Activated gamma-delta T cell treated with Interleukin-2 at 50 U/mL for 16 hours (primary cell): ENCODE measurements around the gene PSD2.

ENCODE experiments used
- DNase-seq: peaks from one replicate; pipeline ENCODE4 v3.0.0-alpha.2; 2020

PSD2 gene

GRCh38 chr5:139862313-139862712 is 66.7 kb downstream of the PSD2 start:
- DNase-seq, result no peak

- DNase-seq, result no peak
These were observed 67.2 kb downstream of the PSD2 start for GRCh38 chr5:139862803-139863202.

GRCh38 chr5:139863361-139863760 is 67.8 kb downstream of the PSD2 start:
- no peak for DNase-seq

GRCh38 chr5:139863855-139864558 is 68.4 kb downstream of the PSD2 start:
- peak; percentile 61 for DNase-seq

DNA sequence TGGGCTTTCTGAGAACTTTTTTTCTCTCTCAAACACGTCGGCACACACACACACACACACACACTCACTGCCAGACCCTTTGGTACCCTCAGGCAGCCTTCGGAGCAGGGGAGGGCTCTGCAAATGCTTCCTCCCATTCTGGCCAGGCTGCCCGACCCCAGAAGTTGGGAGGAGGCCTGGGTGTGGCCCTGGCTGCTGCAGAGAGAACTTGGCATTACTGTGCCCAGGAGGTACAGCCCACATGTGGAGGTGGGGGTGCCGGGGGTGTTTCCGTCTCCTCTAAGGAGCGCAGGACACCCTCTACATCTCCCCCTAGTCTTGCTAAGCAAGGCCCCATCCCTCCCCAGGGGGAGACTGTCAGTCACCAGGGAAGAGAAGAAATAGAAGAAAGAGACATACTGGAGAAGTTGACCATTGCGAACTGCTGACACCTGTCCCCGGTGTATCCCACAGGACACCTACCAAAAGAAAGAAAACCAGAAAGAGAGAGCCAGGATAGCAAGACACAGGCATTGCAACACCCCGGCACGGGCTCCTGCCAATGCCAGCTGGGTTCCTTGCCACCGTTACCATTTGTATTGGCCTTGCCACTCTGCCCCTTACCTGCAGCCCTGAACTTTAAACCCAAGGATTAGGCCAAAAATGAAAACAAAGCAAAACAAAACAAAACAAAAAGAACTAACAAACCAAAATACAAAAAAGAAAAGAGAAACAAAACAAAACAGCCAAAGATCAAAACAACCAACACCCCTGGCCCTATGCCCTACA is 69.3 kb downstream of the PSD2 start:
- DNase-seq, result no peak

GRCh38 chr5:139867109-139867508 is 71.5 kb downstream of the PSD2 start:
- no peak for DNase-seq

- no peak for DNase-seq
These were observed 72.0 kb downstream of the PSD2 start for GRCh38 chr5:139867581-139867980.

DNA sequence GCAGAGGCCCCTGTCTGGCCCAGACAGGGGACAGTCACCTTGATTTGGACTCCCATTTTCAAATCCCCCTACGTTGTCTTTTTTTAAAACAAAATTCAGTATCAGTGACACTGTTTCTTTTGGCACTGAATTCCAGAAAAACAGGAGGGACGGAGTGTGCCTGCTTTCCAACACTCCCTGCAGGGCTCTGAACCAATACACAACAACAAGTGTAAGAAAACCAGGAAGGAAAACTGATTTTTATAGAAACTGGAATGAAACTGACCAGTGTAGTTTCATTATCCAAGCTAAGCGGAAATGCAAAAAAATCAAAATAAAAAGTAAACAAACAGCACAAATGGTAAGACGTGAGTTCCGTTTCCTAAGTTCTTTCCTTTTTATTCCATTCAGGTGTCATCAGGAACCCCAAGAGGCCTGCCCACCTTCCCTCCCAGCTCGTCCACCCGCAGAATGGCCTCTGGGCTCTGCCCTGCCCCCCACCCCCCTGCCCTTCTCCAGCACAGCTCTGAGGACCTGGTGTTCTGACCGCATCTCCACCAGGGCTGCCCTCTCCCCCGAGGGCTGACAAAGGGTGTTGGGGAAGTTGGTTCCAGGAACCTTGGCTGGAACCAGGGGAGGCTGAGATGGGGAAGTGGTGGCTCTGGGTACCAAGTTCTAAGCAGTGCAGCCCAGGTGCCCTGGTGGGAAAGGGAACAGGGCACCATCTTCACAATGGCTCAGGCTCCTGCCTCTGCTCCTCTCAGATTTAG is 73.6 kb downstream of the PSD2 start:
- DNase-seq, result no peak

DNA sequence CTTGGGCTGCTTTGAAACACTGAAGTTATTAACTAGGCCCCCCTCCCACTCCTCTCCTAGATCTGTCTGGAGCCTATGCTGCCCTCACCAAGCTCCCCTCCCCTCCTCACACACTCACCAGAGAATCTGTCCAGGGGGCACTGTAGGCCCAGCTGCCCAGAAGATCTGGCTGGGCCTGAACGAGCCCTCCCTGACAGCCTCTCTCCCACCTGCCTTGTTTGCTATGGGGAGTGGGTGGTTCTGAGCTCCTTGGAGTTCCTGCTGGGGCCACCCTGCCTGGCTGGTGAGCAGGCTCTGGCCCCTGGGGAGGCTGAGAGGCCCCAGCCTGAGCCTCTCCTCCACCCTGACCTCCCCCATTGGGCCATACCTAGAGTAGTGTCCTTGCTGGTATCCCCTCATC is 75.1 kb downstream of the PSD2 start:
- DNase-seq, result no peak

GRCh38 chr5:139871614-139872013 is 76.0 kb downstream of the PSD2 start:
- no peak for DNase-seq

- no peak for DNase-seq
These were observed 76.6 kb downstream of the PSD2 start for GRCh38 chr5:139872052-139872766.

DNA sequence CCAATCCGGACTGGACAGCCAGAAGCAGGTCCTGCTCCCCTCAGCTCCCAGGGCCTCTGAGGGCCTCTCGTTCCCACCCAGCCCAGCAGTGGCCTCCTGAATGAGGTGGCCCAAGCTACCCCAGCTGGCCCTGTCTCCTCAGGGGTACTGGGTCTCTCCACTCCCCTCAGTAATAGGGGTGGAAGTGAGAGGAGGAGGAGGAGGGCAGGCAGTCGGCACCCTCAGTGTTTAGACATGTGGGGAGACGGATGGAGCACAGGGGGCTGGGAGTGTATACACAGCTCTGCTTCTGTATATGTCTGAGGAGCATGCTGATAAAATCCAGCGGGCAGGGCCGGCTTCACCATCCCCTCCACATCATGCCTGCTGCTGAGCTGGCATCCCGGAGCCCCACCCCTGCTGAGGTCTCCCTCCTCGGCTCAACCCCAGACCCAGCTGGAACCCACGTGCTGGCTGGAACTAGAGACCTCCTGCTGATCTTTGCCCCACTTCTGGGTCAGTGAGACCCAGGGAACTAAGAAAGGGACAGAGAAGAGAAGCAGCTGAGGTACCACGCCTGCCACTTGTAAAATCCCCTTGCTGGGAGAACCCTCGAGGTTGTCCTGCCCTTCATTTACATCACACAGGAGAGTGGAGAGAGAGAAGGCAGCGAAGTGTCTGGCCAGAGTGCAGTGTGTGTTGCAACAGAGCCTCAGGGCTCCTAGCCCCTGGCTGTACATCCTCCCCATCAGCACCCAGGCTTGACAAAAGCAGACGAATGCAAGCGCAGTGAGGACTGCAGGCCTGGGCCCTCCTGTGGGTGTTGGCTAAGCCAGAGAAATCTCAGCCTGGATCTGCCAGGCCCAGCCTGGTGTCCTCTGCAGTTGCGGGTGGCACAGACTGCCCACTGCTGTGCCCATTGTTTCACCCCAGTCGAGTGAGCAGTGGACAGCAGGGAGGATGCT is 77.5 kb downstream of the PSD2 start:
- DNase-seq, result no peak

GRCh38 chr5:139875957-139876356 is 80.3 kb downstream of the PSD2 start:
- DNase-seq, result no peak

GRCh38 chr5:139877129-139877597 is 81.6 kb downstream of the PSD2 start:
- DNase-seq, result no peak

DNA sequence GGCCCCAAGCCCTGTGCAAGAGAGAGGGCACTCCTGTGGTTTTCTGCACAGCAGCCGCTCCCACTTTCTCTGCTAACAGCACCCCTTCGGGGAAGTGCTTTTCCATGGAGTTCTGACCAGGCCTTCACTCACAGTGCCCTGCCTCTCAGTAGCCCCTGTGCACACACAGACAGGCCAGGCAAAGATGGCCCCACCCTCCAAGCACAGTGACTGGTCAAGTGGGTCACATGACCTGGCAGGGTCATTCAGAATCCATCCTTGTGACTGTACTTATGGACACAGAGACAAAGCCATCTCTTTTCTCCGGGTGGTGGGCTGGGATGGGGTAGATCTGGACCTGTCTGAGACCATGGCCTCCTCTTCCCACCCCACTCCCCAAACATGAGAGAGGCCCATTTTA is 82.5 kb downstream of the PSD2 start:
- no peak for DNase-seq

- DNase-seq, result no peak
These were observed 85.0 kb downstream of the PSD2 start for GRCh38 chr5:139880416-139881142.

DNA sequence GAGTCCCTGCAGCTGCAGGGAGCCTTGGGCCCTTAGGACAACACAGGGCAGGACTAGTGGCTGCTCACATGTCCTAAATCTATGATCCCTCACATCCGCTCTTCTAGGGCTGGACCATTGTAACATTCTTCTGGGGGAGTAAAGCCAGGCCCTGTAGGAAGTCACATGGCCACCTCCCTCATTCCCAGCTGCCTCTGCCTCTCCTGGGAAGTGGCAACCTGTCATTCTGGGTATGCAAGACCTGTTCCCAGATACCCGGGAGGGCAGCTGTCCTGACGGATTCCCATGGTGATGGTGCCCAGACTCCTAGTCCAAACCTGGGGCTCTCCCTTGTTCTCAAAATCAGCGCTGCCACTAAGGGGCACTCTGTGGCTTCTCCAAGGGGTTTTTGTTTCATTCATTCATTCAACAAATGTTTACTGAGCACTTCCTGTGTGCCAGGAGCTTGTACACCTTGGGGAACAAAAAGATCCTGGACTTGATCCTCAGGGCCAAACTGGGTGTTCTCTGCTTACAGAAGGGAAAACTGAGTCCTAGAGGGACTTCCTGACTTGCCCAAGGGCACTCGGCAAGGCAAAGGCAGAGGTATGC is 85.6 kb downstream of the PSD2 start:
- DNase-seq, result no peak

- no peak for DNase-seq
These were observed 86.7 kb downstream of the PSD2 start for GRCh38 chr5:139882316-139882715.

- no peak for DNase-seq
These were observed 87.4 kb downstream of the PSD2 start for GRCh38 chr5:139882961-139883539.

DNA sequence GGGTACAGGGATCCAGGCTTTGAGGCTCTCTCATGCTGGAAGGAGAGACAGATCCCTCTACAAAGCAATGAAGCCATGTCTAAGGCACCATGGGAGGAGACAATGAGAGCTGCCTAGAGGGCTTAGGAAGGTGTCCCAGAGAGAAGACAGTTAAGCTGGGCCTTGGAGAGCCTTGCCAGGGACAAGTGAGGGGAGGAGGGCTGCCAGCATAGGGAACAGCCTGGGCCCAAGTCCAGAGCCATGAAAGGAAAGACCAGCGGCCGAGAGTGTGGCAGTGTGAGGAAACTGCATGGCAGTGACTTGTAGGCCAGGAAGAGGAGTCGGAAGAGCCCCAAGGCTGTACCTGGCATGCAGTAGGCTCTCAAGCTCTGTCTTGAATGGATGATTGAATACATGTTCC is 88.5 kb downstream of the PSD2 start:
- DNase-seq, result no peak
